HG03558 (cell line): ENCODE measurements around the gene NFAT5.

Source experiments
- ATAC-seq: cut with Tn5 transposase; IDR thresholded peaks from one replicate; pipeline ENCODE4 v1.9.1; 2021; ENCODE audit warnings: moderate number of reproducible peaks; ENCODE audit not compliant: unreplicated experiment; ENCODE audit errors: extremely low read depth

NFAT5 gene

GRCh38 chr16:69699915-69700314 is 134.1 kb downstream of the NFAT5 start:
- ATAC-seq, result no peak

DNA sequence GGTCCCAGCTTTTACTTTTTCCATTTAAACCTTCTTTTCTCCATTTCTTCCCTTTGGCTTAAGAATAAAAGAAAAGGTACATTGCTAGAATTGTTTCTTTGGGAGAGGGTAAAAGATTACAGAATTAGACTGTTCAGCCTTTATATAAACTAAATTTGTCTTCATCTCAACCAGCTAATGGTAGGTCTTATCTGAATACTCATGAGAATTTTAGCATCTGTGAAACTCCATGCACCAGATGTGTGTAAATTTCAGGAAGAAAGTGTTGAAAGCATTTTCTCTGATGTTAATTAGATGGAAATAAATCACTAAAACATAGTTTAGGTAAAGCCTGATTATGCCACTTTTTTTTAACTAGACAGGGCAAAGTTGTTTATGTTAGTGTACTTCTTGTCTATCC is 135.7 kb downstream of the NFAT5 start:
- ATAC-seq, result no peak

DNA sequence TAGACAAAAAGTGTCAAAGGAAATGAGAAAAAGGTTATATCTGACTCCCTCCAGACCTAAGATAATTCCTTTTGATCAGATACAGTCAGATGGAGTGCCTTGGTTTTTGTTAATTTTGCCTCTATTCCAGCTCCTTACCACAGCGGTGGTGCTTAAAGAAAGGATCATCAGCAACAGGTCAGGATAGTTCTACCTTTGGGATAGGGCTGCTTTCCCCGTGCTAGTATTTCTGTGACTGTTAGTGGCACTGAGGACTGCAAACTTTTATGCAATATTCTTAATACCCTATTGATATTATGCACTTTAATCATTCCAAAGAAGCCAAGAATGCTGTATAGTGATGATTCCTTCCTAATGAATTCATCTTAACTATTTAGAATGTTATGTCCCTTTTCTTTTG is 136.1 kb downstream of the NFAT5 start:
- no peak for ATAC-seq

DNA sequence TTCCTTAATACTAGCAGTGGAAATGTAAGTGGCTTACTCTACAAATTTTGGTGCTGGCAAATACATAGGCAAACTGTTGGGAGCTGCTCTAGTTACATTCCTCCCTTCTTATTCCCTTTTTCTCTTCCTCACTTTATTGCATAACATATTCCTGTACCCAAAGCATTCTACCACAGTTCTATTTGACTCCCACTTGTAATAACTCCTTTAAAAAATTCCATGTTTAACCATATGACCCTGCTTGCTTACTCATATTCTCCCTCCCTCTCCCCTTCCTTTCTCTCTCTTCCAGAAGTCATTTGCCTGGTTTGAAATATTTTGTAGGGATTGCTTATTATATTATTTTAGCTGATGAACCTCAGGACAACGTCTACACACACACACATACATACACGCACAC is 137.9 kb downstream of the NFAT5 start:
- ATAC-seq, result no peak

- ATAC-seq, result no peak
Observed at GRCh38 chr16:69706256-69706974, 140.6 kb downstream of the NFAT5 start.

GRCh38 chr16:69706975-69707340 is 141.2 kb downstream of the NFAT5 start:
- no peak for ATAC-seq

GRCh38 chr16:69707920-69708683 is 142.3 kb downstream of the NFAT5 start:
- ATAC-seq, result no peak

DNA sequence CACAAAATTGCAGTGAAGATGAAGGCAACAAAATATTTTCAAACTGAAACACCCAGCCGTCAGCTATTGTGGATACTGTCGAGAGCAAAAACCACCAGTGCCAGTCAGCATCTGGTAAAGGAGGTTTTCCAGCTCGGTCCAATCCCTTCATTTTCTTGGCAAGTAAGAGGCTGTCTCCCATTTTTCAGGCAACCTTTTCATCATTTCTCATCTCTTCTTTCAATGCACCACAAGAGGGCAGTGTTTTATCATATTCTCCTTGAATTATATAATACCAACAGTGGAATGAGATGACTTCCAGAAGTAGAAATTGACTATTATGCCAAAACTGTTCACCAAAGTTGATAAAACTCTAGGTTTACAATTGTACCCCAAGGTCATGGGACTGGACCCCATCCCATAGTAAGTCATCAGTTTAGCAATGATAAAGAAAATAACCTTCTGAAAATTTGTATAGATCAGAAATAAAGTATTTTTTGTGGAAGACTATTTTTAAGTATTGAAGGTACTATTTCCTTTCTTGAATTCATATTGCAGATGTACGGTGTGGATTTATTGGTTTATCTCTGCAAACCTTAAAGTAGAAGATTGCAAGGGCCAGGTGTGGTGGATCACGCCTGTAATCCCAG is 143.8 kb downstream of the NFAT5 start:
- no peak for ATAC-seq

DNA sequence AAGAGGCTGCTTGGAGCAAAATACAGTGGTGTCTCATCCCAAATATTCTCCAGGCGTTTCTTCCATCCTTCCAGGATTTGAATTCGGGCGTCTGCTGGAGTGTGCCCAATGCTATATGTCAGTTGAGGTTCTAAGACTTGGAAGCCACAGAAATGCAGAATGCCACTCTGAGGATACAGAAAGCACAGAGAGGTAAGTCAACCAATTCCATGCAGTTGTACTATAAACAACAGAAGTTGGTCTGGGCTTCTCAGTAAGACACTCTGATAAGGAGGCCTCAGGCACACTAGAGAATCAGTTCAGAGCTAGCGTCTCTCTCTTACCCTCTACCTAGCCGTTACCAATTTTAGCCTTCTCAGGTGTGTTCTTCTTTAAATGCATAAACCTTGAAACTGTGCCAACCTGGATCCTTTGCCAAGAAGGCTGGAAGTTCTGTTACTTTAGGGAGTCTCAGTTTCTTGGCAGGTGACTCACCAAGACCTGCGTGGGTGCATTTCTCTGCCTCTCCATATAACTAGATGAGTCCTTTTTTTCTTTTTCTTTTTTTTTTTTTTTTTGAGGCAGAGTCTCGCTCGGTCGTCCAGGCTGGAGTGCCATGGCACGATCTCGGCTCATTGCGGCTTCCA is 145.5 kb downstream of the NFAT5 start:
- ATAC-seq, result no peak

DNA sequence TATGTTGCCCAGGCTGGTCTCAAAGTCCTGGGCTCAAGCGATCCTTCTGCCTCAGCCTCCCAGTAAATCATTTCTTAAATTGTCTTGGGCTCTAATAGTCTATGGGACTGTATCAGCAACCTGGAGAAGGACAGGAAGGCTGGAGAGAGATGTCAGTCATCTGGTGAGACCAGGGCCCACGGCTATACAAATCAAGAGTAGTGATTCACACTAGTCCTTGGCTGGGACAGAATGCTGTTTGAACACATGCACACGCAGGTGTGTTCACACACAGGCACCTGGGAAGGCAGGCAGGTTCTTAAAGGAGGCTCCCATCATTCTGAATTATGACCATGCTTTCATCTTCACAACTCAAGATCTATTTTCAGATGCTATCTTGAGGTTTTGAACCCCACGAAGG is 146.5 kb downstream of the NFAT5 start:
- no peak for ATAC-seq

DNA sequence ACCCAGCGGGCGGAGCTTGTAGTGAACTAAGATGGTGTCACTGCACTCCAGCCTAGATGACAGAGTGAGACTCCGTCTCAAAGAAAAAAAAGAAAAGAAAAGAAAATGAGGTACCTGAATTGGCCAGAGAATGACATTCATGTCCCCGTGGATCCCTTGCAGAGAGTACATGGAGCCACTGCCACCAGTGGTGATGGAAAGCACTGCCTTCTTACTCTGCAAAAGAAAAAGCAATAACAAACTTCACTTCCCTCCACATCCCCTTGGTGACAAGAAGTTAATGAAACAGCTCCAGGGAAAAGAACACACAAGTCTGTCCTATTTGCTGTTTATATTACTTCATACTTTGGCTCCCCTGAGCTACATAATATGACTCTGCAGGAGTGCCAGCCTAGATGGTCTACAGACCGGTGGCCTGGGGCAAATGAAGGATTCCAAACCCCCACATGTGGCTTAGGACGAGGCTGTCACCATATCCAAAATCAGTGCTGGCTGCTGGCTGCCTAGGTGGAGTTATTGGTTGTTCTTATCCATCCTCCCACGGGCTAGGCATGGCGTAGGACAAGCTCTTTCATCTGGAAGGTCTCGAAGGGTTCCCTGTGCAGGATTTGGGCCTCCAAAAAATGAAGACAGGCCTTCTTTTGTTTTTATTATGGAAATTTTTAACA is 147.3 kb downstream of the NFAT5 start:
- no peak for ATAC-seq

GRCh38 chr16:69717066-69717465 is 151.3 kb downstream of the NFAT5 start:
- no peak for ATAC-seq

DNA sequence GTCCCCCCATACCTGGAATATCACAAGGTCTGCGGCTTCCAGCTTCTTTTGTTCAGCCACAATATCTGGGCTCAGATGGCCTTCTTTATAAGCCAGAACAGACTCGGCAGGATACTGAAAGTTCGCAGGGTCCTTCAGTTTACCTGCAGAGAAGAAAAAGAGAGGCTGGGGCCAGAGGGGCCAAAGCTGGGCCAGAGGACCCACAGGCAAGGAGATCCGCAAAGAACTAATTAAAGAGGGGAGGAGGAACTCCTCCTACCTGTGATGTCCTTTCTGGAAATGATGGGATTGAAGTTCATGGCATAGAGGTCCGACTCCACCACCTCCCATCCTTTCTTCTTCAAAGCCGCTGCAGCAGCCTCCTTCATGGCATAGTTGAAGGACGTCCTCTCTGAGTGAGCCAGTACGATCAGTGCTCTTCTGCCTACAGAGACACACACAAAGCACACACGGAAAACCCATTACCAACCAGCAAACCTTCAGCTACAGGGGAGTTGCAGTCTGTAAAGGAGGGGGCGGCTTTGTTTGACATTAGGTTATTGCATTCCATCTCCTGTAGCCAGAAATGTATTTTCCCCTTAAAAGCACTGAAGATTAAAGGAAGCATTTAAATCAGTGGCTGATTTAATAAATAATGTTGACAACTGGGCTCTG is 152.5 kb downstream of the NFAT5 start:
- ATAC-seq, result no peak

- no peak for ATAC-seq
Observed at GRCh38 chr16:69720822-69721430, 155.2 kb downstream of the NFAT5 start.

DNA sequence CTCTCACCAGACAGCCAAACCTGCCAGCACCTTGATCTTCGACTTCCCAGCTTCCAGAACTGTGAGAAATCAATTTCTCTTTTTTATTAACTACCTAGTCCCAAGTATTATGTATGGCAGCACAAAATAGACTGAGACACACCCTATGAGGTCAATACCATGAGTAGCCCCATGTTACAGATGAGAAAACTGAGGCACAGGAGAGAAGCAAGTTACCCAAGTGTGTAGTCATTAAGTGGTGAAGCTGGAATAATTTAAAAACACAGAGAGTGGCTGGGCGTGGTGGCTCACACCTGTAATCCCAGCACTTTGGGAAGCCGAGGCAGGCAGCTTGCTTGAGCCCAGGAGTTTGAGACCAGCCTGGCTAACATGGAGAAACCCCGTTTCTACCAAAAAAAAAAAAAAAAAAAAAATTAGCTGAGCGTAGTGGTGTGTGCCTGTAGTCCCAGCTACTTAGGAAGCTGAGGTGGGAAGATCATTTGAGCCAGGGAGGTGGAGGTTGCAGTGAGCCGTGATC is 155.7 kb downstream of the NFAT5 start:
- ATAC-seq, result no peak

GRCh38 chr16:69724414-69724873 is 158.7 kb downstream of the NFAT5 start:
- no peak for ATAC-seq

GRCh38 chr16:69724981-69725479 is 159.3 kb downstream of the NFAT5 start:
- ATAC-seq, result no peak

GRCh38 chr16:69725480-69726312 is 159.9 kb downstream of the NFAT5 start:
- ATAC-seq, result no peak
